B cell (primary cell): ENCODE measurements around the gene TRIO.

Experiments
- EZH2 ChIP-seq: IDR thresholded peaks from 2 replicates; pipeline ENCODE4 v1.6.1; 2012; ENCODE audit warnings: borderline replicate concordance, low read depth, mild to moderate bottlenecking, moderate library complexity, low read length; ENCODE audit not compliant: insufficient read depth, poor library complexity, severe bottlenecking
- TF ChIP-seq, protein P1 (sequence below): fragments of 200-600 bp; IDR thresholded peaks from one replicate; pipeline ENCODE4 v1.8.0; 2022; ENCODE audit warnings: antibody characterized with exemption, mild to moderate bottlenecking

DNA sequence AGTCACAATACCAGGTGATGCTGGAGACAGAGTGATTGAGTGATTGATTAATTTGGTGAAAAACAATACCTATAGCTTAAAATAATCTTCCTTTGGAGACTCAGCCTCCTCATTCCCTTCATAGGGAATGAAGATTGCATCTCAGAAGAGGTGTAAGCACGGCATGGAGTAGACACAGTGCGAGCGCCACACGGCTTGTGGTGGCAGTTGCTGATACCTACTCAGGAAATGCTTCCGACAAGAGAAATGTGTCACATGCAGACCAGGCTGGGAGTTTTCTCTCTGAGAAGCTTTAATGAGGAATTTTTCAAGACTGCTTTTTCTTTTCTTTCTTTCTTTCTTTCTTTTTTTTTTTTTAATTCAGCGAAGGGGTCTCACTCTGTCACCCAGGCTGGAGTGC, 226.6 kb downstream of the TRIO start:
- TF ChIP-seq, protein P1, sequence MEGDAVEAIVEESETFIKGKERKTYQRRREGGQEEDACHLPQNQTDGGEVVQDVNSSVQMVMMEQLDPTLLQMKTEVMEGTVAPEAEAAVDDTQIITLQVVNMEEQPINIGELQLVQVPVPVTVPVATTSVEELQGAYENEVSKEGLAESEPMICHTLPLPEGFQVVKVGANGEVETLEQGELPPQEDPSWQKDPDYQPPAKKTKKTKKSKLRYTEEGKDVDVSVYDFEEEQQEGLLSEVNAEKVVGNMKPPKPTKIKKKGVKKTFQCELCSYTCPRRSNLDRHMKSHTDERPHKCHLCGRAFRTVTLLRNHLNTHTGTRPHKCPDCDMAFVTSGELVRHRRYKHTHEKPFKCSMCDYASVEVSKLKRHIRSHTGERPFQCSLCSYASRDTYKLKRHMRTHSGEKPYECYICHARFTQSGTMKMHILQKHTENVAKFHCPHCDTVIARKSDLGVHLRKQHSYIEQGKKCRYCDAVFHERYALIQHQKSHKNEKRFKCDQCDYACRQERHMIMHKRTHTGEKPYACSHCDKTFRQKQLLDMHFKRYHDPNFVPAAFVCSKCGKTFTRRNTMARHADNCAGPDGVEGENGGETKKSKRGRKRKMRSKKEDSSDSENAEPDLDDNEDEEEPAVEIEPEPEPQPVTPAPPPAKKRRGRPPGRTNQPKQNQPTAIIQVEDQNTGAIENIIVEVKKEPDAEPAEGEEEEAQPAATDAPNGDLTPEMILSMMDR = no peak
- TF ChIP-seq EZH2 = no peak
